Measurements from ENCODE around the gene CACNA2D1.

Gene CACNA2D1

DNA sequence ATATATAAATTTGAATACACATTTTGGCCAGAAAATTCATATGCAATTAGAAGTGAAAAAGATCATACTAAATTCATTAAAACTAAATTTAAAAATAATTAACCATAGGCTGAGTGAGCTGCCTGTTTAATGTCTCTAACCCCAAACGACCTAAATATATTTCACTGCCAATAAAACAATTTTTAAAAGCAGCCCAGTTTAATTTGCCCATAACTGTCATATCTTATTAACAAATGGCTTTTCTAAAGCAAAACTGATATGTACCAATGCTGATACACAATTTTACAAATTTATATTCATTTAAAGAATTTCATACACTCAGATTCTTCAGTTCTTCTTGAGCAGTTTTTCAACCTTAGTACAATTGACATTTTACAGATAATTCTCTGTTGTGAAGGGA, 99.9 kb downstream of the CACNA2D1 start:
- DNase-seq (ENCODE audit: low read depth), result no peak

DNA sequence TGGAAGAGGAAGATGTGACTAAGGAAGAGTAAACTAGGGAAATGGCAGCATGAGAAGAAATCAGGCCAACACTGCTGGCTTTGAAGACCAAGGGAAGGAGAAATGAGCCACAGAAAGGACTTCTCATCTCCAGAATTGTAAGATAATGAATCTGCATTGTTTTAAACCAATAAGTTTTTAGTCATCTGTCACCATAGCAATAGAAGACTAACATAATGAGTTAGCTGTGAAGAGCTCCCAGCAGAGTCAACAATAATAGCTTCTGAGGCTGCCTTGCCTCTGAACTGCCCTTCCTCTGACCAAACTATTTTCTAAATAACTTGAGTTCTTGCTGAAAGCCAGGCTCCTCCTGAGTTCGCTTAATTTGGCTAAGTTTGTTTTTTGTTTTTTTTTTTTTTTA, 103.6 kb downstream of the CACNA2D1 start:
- DNase-seq (ENCODE audit: low read depth), result no peak

DNA sequence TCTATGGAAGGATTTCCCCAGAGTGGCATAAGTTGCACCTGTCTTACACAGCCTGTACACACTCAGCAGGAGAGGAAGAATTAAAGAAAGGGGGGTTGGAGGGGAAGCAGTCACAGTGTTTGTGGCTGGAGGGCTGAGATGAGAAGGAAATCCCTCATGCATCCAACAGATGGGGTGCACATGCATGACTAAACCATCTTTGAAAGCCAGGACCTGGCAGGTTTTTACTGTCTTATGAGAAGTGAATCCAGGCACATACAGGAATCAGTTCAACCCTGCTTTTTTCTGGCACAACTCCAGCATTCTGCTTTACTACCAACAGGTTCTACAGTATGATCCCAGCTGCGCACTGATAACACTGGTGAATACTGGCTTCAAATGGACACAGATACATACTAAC, 107.7 kb downstream of the CACNA2D1 start:
- DNase-seq (ENCODE audit: low read depth), result no peak

DNA sequence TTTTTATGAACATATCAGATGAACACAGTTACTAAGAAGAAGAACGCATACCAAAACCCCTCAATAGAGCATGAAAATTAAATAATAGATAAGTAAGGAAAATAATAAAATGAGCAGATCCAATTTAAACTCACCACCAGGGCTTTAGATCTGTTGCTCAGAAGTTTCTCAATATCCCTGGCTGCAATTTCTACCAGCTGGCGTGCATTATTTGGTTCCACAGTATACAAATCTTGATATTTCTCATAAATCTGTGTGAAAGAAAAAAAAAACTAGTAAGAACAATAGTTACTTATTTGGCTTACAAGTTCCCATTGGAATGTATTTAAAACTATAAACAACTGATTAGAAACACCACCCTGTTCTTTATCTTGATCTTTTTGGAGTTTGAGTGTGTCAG, 108.6 kb downstream of the CACNA2D1 start:
- DNase-seq (ENCODE audit: low read depth), result no peak

DNA sequence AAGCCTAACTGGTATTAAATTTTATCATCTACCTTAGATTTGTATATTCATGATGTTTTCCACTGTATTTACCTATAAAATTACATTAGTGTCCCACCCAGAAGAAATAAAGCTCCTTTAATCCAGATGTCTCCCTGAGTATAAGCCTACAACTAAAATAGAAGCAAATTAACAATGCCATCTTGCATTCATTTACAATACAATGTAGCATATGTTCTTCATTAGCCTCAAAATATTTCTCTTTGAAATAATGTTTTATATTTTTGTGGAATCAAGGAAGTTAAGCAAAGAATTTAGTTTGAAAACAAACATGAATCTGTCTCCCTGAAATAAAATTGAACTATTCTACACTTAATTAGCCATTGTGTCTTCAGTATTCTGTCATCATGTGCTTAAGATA, 112.3 kb downstream of the CACNA2D1 start:
- no peak for DNase-seq (ENCODE audit: low read depth)

DNA sequence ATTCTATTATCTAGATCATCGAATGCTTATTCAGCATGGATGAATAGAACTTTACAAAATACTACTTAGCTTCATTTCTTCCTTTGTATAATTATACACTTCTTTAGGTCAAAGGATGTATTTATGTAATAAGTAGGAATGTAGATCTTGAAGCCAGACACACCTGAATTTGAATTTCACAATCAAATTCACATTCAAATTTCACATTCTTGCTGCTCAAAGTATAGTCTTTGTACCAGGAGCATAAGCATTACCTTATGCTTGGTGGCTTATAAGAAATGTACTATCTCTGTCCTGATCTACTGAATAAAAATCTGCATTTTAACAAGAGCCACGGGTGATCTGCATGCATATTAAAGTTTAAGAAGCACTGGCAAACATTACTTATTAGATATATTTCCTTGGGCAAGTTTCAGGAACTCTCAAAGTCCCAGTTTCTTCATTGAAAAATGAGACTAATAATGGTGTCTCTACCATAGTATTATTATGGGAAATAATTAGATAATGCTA, 112.8 kb downstream of the CACNA2D1 start:
- no peak for DNase-seq (ENCODE audit: low read depth)

DNA sequence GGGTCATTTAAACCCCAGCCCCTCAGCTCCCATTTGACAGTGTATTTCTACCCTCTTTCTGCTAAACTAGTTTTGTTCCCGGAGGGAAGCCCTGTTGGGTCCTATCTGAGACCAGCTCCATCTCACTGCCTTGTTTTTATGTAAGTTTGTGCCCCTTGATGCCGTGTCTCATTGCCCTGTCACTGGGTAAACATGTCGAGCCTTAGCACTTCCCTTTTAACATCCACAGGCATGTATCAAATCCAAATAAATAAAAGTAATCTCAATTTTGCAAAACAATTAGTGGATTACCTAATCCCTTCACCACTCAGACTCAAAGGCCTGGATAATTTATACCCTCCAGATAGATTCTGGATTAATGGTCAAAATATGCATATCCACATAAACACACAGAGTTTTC, 115.7 kb downstream of the CACNA2D1 start:
- no peak for DNase-seq (ENCODE audit: low read depth)

DNA sequence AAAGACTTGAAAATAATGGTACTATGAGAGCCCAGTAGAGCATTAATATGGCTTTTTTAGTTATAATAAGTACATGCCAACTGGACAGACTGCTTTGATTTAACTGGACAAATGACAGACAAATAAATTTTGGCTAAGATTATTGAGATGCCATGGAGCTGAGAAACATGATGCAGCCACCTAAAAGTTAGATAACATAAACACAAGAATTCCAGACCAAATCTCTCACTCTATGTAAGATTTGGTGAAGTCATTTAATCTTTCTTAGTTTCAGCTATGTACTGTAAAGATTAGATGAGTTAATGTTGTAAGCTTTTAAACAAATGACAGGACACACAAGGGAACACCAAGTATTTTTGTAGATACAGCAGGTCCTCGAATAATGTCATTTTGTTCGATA, 118.2 kb downstream of the CACNA2D1 start:
- no peak for DNase-seq (ENCODE audit: low read depth)

DNA sequence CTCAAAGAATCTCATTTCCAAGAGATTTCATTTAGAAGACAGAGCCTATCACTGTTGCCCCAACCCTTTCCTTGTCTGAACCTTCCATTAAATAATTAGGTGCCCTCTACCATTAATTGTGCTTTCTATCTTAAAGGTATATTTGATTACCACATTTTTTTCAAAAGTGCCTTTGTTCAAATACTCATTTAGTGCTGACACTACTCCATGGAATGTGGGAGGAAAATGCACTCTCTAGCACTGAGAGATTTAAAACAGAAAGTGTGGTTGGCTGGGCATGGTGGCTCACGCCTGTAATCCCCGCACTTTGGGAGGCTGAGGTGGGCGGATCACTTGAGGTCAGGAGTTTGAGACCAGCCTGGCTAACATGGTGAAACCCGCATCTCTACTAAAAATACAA, 119.8 kb downstream of the CACNA2D1 start:
- DNase-seq (ENCODE audit: low read depth), result no peak

DNA sequence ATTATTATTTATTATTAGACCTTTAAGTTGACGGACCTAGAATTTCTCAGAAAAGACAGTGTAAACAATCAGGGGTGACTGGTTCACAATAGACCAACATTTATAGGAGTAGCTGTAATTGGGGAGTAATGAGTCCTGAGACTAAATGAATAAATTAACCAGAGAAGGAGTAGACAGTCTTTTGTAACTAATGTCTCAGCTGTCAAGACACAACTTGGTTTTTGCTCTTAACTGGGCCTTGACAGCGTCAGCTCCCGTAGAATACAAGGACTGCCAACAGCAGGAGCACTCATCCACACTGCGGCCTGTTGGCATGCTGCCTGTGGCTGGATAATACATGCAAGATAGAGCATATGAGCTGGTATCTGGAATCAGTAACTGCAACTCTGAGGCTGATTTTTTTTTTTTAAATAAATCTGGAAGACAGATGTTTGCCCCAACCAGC, 123.9 kb downstream of the CACNA2D1 start:
- peak; percentile 85 for DNase-seq (ENCODE audit: low read depth)

DNA sequence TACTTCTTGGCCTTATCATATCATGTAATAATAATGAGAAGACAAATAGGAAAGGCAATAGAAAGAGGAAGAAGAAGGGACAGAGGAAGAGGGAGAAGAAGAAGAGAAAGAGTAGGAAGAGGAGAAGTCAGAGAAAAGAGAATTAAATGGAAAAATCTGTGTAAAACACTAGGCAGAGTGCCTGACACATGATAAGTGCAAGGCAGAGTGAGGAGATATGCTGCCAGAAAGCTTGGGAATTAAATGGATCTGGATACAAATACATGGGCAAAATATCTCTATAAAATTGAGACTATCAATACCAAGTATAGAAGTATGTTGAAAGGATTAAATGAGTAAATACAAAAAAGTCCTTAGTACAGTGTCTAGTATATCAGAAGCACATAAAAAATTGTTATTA, 124.8 kb downstream of the CACNA2D1 start:
- no peak for DNase-seq (ENCODE audit: low read depth)

DNA sequence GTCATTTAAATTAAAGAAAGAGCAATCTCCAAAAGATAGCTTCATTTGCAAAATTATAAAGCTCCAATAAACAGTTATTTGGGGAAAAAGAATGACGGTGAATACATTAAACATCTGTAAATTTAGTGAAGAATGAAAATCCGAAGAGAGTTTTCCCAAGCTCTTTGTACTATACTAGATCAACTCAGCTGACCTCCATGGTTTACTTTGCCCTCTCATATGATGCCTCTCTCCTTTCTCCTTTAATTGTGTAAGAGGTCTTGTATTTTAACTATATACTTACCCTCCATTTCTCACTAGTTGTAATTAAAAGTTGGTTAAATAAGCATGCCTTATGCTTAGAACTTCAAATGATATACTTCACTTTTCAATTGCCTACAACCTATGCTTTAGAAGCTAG, 125.8 kb downstream of the CACNA2D1 start:
- no peak for DNase-seq (ENCODE audit: low read depth)

DNA sequence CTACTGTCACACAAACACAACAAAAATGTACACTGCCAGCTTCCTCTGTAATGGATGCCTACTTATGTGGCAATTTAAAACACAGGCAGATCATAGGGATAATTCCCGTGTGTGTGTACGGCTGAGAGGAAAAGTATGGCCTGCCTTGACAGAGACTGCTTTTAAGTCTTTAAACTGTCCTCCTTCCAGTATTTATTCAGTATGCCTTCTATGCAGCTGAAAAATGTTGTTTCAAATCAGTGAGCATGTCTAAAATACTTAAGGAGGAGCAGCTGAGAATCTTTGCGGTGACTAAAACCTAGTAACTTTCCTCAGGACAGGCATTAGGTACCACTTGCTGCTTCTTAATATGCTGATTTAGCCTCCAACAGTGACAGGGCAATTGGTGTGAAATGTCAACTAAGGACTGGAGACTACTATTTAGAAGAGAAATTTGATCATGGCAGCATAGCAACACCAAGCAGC, 126.3 kb downstream of the CACNA2D1 start:
- no peak for DNase-seq (ENCODE audit: low read depth)

DNA sequence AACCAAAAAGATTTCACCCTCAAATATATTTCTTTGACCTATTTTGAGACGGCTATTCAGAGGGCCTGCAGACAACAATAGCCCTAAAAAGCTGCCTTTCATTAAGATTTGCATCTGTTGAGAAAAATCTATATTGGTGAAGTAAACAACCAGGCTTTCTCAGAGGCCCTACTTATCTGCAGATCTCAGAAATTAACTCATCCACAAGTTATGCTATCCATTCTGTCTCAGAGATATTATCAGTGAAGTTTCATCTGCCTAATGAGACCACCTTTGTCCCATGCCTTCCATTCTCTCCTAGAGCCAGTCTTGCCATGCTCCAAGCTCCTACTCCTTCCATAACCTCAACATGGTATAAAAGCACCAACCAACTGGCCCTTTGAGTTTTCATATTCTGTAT, 130.3 kb downstream of the CACNA2D1 start:
- DNase-seq (ENCODE audit: low read depth), result no peak

DNA sequence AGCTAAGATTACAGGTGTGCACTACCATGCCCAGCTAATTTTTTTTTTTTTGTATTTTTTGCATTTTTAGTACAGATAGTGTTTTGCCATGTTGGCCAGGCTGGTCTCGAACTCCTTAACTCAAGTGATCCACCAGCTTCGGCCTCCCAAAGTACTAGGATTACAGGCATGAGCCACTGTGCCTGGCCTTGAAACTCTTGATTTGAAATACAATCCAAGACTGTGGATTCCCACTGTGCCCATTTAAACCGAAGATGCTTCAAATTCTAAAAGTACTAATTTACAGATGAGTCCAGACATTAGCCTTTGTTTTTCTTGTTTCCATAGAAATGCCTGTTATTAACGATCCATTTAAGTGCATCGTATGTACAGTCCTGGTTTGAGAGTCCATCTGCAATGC, 130.9 kb downstream of the CACNA2D1 start:
- DNase-seq (ENCODE audit: low read depth), result no peak

DNA sequence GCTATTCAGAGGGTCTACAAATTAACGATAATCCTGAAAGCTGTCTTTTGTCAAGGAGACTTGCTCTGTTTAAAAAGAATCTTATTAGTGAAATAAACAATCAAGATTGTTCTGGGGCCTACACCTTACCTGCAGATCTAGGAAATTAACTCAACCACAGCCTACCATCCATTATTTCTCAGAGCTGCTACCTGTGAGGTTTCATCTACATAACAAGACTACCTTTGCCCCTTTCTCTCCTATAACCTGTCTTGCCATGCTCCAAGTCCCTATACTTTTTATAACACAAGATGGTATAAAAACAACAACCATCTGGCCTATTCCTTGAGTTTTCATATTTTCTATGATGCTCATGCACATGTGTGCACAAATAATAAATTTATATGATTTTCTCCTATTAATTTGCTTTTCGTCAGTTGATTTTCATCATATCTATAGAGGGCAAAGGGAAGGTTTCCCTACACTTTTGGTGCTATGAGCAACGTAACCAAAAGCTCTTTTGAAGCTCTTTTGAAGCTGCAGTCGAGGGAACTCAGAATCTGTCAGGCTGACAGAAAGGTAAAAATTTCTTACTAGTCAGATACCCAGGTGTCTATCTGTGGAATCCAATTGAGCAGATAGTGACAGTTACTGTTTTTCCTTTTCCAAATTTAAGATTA, 138.1 kb downstream of the CACNA2D1 start:
- no peak for DNase-seq (ENCODE audit: low read depth)

DNA sequence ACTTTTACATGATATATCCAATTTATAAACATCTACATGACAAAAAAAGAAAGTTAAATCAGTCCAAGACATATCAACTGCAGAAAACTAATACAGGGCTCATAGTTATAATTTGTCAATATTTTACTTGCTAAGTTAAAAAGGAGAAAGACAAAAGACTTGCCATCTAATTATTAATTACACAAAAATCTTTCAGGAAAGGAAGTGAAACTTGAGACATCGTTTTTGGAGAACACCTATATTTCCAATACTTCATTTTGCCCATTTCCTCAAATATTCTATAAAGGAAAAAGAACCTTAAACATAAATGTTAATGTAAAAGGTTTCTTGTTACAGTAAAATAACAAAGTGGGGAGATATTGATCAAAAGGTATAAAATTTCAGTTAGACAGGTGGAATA, 148.7 kb downstream of the CACNA2D1 start:
- no peak for DNase-seq (ENCODE audit: low read depth)

DNA sequence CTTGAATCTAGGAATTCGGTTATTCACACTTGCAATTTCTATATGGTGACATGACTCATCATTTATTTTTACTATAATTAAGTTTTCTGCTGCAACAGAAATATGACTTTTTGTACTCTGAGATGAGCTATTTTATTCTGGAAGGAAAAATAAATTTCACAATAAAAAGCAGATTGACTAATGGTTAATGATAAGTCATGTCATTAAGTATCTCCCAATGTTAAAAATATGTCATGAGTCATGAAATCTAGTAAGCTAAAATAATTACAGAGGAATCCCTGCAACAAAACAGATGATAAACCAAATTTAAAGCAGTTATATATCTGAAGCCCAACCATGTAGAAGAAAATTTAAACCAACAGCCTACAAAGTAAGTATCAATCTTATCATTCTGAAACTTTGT, 149.2 kb downstream of the CACNA2D1 start:
- peak; percentile 18 for DNase-seq (ENCODE audit: low read depth)

DNA sequence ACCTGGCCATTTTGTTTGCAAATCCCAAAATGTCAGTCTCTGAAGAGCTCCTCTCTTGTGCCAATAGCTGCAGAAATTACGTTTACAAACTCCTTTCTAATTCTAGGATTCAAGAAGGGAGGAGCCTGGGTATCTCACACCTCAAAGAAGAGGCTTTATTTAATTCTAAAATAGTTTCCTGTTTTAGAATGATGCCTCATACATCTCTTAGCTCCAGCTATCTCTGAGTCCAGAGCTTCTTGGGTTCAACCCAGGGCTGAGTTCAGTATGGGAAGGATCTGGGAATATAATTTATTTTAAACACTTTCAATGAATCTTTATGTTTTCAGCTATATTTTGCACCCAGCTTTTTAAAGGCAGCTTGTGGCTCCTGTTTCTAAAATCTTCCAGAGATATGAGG, 150.1 kb downstream of the CACNA2D1 start:
- DNase-seq (ENCODE audit: low read depth), result no peak

DNA sequence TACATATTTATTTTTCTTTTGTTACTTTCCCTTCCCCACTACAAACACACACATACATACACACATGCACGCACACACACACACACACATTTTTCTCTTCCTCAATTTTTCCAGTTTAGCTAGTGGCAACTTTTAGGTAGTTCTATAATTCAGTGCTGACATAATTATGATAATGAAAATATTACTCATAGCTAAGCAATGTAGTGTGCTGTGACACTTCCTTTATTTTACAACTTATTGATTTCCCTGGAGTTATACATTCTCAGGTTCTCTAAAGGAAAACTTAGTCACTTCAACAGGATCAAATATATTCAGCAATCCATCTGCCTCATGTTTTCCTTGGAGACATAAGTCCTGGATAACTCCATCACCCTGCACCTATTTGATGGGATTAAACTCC, 151.6 kb downstream of the CACNA2D1 start:
- no peak for DNase-seq (ENCODE audit: low read depth)

DNA sequence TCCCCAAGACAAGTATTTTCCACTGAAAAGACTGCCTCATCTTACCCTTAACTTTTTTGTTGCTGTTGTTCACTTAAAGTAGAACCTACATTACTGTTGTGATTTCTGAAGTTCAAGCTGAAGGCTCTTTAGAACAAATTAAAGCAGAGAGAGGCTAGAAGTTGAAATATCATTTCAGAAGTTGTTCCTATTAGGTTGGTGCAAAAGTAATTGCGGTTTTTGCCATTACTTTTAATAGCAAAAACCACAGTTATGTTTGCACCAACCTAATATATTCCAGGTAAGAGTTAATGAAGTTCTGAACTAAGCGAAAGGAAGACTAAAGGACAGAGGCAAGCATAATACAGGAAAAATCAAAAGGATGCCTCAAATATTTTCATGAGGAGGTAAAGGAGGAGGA, 153.7 kb downstream of the CACNA2D1 start:
- DNase-seq (ENCODE audit: low read depth), result no peak

DNA sequence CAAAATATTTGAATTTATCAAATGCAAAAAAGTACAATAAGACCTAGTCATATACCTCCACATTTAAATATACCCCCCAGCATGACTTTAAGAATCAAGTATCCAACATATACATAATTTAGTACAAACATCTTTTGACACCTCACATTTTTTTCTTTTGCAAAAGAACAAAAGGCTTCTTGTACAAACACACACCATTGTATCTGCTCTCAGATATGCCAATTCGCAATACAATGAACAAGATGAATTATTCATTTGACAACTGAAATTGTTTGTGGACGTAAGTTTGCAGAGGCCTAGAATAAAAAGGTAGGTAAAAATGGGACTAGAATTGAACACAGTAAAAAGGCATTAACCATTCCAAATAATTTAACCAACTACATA, 154.4 kb downstream of the CACNA2D1 start:
- no peak for DNase-seq (ENCODE audit: low read depth)

DNA sequence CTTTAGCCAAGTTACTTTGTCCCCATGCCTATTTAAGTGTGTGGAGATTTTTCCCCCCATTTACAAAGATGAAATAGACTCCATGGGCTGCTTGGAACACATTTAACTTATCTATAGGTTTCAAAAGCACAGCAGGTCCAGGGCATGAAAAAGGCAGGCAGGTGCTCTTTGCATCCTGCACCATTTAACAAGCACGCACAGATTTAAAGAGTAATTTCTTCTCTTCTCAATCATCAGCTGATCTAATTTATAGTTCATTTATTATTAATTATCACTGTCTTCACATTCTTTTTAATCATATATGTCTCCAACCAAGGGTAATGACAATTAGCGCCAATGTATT, 156.8 kb downstream of the CACNA2D1 start:
- DNase-seq (ENCODE audit: low read depth), result no peak

DNA sequence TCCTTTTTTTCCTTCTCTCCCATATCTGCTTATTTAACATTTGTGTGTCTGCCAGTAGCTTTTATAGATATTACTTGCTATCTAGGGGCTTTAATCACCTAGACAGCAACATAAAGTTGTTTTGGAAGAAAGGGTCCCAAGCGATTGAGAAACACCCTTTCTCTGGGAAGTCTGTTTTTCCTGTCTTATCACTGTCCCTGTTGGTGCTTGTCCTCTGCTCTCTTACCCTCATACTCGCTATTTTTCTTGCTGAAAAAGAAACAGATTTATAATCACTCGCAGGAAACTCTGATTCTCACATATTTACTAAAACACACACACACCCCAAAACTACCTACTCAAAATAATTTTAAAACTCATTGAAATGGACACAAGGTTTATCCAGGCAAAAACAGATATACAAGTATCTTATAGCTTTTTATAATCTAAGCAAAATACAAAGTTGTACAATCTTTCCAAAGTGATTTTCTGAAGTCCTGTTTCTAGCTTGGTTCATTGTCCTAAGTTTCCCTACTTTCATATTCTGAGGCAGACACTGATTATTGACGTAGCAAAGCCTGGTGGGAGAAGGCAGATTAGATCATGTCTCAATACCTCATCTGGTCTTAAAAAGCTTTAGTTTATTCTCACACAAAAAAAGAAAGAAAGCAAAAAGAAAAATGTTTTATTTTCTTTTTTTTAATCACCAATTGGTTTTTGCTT, 157.3 kb downstream of the CACNA2D1 start:
- no peak for DNase-seq (ENCODE audit: low read depth)

Data from GM04504 (cell line).